Kidney (tissue), 22 donors: ENCODE measurements around the gene MYH11. TPM values are rescaled to one million over a fixed set of nuclear protein-coding genes. Genes with fewer than 3 reads are reported as not detected.
A peak's percentile ranks its signal among the peaks of the same experiment; 100 is the strongest.

Source experiments
- DNase-seq, 5 donors: peaks; one replicate each; pipeline ENCODE4 v3.0.0-alpha.2; 2013 to 2020
- FAIRE-seq: peaks from 2 replicates; lab custom pipeline; 2012; peaks lifted over from hg19 to GRCh38; lab: Jason Lieb, UNC
- H3K27ac ChIP-seq, 2 donors: one replicate each; pipeline ENCODE4 v1.7.0; 2013; ENCODE audit warnings: low read depth in 2 of 2, low read length in 2 of 2, inconsistent platforms in 1 of 2
- H3K27me3 ChIP-seq: one replicate; pipeline ENCODE4 v1.7.1; 2013; ENCODE audit warnings: low read length, inconsistent platforms; ENCODE audit not compliant: control insufficient read depth, insufficient read depth
- H3K36me3 ChIP-seq, 3 donors: one replicate each; pipeline versions ENCODE4 v1.7.0 to v1.7.1; 2013; ENCODE audit warnings: low read length in 3 of 3, control low read depth in 1 of 3, inconsistent platforms in 1 of 3; ENCODE audit not compliant: insufficient read depth in 3 of 3, control insufficient read depth in 2 of 3
- H3K4me1 ChIP-seq, 3 donors: one replicate each; pipeline versions ENCODE4 v1.7.0 to v1.7.1; 2013; ENCODE audit warnings: low read length in 3 of 3, inconsistent platforms in 1 of 3, low read depth in 1 of 3; ENCODE audit not compliant: control insufficient read depth in 2 of 3, insufficient read depth in 2 of 3
- H3K4me3 ChIP-seq, 3 donors: one replicate each; pipeline versions ENCODE4 v1.7.0 to v1.8.1; 2013; ENCODE audit warnings: low read length in 3 of 3, control low read depth in 1 of 3, inconsistent platforms in 1 of 3
- H3K9ac ChIP-seq, 3 donors: one replicate each; pipeline versions ENCODE4 v1.7.0 to v1.7.1; 2013; ENCODE audit warnings: low read length in 3 of 3, control low read depth in 1 of 3, inconsistent platforms in 1 of 3
- H3K9me3 ChIP-seq, 3 donors: one replicate each; pipeline versions ENCODE4 v1.7.0 to v1.7.1; 2013; ENCODE audit warnings: low read length in 3 of 3, control low read depth in 1 of 3, inconsistent platforms in 1 of 3; ENCODE audit not compliant: control insufficient read depth in 2 of 3, insufficient read depth in 1 of 3
- CTCF ChIP-seq: IDR thresholded peaks from 3 replicates; pipeline ENCODE4 v1.5.1; 2012; ENCODE audit warnings: mild to moderate bottlenecking, moderate library complexity, borderline replicate concordance; ENCODE audit not compliant: insufficient read depth; ENCODE audit errors: extremely low read depth
- intact Hi-C: fragments of 100-400 bp; cut with DNase I; formaldehyde crosslinking; loops from one replicate; pipeline ENCODE4 v1.11.1; 2022
- long read RNA-seq, 10 donors: library from polyadenylated mRNA in 1 of 10; unstranded in 1 of 10; transcript quantifications; one replicate each; pipeline ENCODE4 v2.0.0 and lab custom pipeline, GENCODE V29; 2021 to 2026
- polyA plus RNA-seq: library from polyadenylated mRNA; stranded (reverse); fragments of 350-450 nt; fragmentation: Illumina TruSeq; extraction: RNeasy Lipid Tissue Mini Kit (QIAGEN cat#74804); gene quantifications from one replicate; pipeline ENCODE4 v1.2.3, GENCODE V29; 2014; ENCODE audit warnings: low read depth, low replicate concordance; ENCODE audit not compliant: insufficient read depth
- total RNA-seq: library from RNA; stranded (reverse); fragmentation: NEBNext Ultra II Directional; extraction: Animal tissue kit (Norgen Biotek cat#: 25700); gene quantifications from one replicate; pipeline ENCODE4 v1.2.1, GENCODE V29; 2021
- donor health status: control.
- donor health status: control.
- donor health status: control.
- donor health status: control.
- donor health status: control.
- donor health status: DM: yes; HTN: yes; CAD: no.
- donor health status: Normal renal cell carcinoma (clear cell type).

Gene MYH11
- 175 TPM for total RNA-seq
- 40.2 TPM for polyA plus RNA-seq
- long read RNA-seq, donor 1, partial matches to known transcripts, result 0 of 5 reads
- long read RNA-seq, donor 1, other reads (novel, unspliced or antisense), result 5 of 5 reads
- long read RNA-seq, donor 2, result 0 reads
- long read RNA-seq, donor 3, result 0 reads
- long read RNA-seq, donor 4, result 0 reads
- long read RNA-seq, donor 5, result 0 reads
- long read RNA-seq, donor 6, result 0 reads
- long read RNA-seq, donor 7, full-length matches to known transcripts, result 14 of 134 reads
- long read RNA-seq, donor 7, partial matches to known transcripts, result 95 of 134 reads
- long read RNA-seq, donor 7, other reads (novel, unspliced or antisense), result 25 of 134 reads
- long read RNA-seq, donor 8, result 0 reads
- long read RNA-seq, donor 9, result 0 reads
- long read RNA-seq, donor 10, partial matches to known transcripts, result 0 of 7 reads
- long read RNA-seq, donor 10, other reads (novel, unspliced or antisense), result 7 of 7 reads

- intact Hi-C loops, result no loop called here
- Histone ChIP-seq H3K27ac (no peak within 1 kb of the TSS), H3K9me3 (no peaks in the 10 kb centered on the region), H3K4me1 (peaks cover 0 to 6% (median 0%) of the 10 kb centered on the region in 3 donors), H3K27me3 (peaks cover 20% of the 10 kb centered on the region), H3K4me3 (peak within 1 kb of the TSS; percentile 61 to 79 (median 61)), H3K36me3 (no peaks in the 10 kb centered on the region), H3K9ac (peak within 1 kb of the TSS in 2 of 3 donors; percentile 12 to 29)
- TF ChIP-seq CTCF, result no peak
- peak in 2 of 5 donors; percentile 10 to 14 for DNase-seq
- FAIRE-seq, result no peak
Measured at GRCh38 chr16:15856901-15857698, at the start of gene MYH11. TSS of gene MYH11 (minus strand) at chr16:15857028. CDS start at chr16:15838252, 18,776 bp downstream.

GRCh38 chr16:15906439-15906838, 49.6 kb upstream of the MYH11 start:
- DNase-seq (no peak), FAIRE-seq (no peak)
- Histone ChIP-seq H3K27ac (no peak overlapping the region), H3K4me3 (no peak overlapping the region), H3K4me1 (no peaks in the 10 kb centered on the region), H3K36me3 (no peaks in the 10 kb centered on the region), H3K9me3 (no peaks in the 10 kb centered on the region), H3K27me3 (no peaks in the 10 kb centered on the region), H3K9ac (no peak overlapping the region)
- TF ChIP-seq CTCF, result no peak
- intact Hi-C loops, result no loop called here

- H3K4me1 ChIP-seq, result no peaks in the 10 kb centered on the region
- no peak overlapping the region for H3K27ac ChIP-seq
- no peaks in the 10 kb centered on the region for H3K9me3 ChIP-seq
- H3K27me3 ChIP-seq, result no peaks in the 10 kb centered on the region
- DNase-seq, result no peak
- TF ChIP-seq CTCF, result no peak
- intact Hi-C loops, result no loop called here
- FAIRE-seq, result no peak
- H3K9ac ChIP-seq, result no peak overlapping the region
- no peak overlapping the region for H3K4me3 ChIP-seq
- no peaks in the 10 kb centered on the region for H3K36me3 ChIP-seq
Measured at GRCh38 chr16:15903960-15904359, 47.1 kb upstream of the MYH11 start.
